Measurements from ENCODE around the gene NFYC.

Gene NFYC

DNA sequence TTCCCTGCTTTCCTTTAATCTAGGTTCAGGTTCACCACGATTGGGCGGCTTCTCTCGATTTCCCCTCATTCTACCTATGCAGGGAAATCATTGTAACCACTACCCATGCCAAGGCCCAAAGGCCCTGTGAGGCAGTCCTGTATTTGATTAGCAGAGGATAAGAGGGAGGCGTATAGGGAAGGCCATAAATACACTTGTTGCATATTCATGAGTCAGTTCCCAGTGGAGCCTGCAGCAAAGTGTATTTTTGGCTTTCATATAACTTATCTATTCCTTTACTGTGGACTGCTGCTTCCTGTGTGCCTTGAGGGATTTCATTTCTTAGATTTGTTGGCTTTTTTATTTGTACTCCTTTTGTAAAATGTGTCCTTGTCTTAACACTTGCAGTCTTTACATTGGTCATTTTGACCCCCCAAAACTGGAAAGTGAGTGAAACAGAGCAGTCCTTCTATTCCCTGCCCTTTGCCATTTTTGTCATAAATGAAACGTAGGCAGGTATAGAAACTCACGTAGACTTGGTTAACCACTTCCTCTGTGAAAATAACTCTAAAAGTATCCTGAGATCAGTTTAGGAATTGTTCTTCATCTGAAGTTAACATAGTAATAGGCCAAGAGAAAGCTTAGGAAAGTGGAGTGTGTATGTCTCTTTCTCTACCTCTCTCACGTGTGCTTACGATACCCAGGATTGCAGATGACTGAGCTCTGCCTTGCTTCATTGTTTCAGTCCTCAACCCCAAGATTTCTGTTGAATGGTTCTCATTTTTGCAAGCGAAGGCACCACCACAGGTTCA lies 72.4 kb downstream of the NFYC start:
- FAIRE-seq (peak; percentile 80), DNase-seq (ENCODE audit: insufficient read length, low spot score) (no peak)
- TF ChIP-seq POLR2AphosphoS5 (IDR thresholded peaks at IDR 0.05; ENCODE audit: low read depth, low read length) (no peak), SPI1 (IDR thresholded peaks at IDR 0.05; ENCODE audit: low read depth, low read length) (peak; percentile 50)

DNA sequence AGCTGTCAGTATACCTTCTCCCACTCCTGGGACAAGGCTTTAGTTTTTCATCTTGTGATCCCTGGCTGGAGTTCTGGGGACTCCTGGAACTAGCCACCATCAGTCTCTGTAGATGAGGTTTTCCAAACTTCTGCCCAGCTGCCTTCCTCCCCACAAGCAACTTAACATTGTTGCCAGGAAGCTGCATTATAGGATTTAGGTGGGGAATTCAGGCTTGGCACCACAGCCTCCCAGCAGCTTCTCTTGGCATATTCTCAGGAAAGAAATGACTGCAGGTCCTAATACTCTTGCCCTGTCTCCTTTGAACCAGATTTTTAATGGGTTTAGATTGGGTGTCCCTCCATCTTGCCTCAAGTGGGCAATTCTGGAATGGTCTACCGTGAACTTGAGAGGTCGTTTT lies 73.5 kb downstream of the NFYC start:
- DNase-seq (ENCODE audit: insufficient read length, low spot score) (no peak), FAIRE-seq (peak; percentile 57)
- TF ChIP-seq POU2F2 (IDR thresholded peaks at IDR 0.05; ENCODE audit: low read depth, low read length), result no peak
- no peak for TF ChIP-seq TAF1 (IDR thresholded peaks at IDR 0.05; ENCODE audit: low read depth, low read length)
- TF ChIP-seq SPI1 (IDR thresholded peaks at IDR 0.05; ENCODE audit: low read depth, low read length), result no peak
- no peak for TF ChIP-seq POLR2A (IDR thresholded peaks at IDR 0.05; ENCODE audit: low read depth, low read length)
- TF ChIP-seq POLR2AphosphoS5 (IDR thresholded peaks at IDR 0.05; ENCODE audit: low read depth, low read length), result no peak
- TF ChIP-seq PAX5 (IDR thresholded peaks at IDR 0.05; ENCODE audit: insufficient read depth, low read length, severe bottlenecking), result no peak

DNA sequence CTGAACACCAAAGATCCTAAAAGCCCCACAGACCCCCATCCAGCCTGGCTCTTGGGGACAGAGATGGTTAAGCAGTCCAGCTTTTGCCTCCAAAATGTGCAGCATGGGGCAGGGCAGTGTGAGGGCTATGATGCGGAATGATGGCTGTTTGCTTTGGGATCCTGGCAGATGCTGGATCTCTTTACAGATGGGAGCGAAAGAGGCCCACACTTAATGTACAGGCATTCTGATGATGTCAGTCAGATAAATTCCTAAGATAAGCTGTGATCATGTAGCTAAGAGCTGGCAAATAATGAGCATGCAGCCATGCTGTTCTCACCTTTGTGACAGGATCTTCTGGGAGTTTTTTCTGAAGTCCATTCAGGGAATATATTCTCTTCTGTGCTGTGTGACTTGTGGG lies 74.5 kb downstream of the NFYC start:
- no peak for FAIRE-seq
- no peak for TF ChIP-seq PAX5 (IDR thresholded peaks at IDR 0.05; ENCODE audit: insufficient read depth, low read length, severe bottlenecking)
- TF ChIP-seq POLR2AphosphoS5 (IDR thresholded peaks at IDR 0.05; ENCODE audit: low read depth, low read length), result no peak
- no peak for TF ChIP-seq TAF1 (IDR thresholded peaks at IDR 0.05; ENCODE audit: low read depth, low read length)
- TF ChIP-seq POLR2A (IDR thresholded peaks at IDR 0.05; ENCODE audit: low read depth, low read length), result no peak
- no peak for TF ChIP-seq POU2F2 (IDR thresholded peaks at IDR 0.05; ENCODE audit: low read depth, low read length)
- no peak for TF ChIP-seq SPI1 (IDR thresholded peaks at IDR 0.05; ENCODE audit: low read depth, low read length)
- DNase-seq (ENCODE audit: insufficient read length, low spot score), result no peak

DNA sequence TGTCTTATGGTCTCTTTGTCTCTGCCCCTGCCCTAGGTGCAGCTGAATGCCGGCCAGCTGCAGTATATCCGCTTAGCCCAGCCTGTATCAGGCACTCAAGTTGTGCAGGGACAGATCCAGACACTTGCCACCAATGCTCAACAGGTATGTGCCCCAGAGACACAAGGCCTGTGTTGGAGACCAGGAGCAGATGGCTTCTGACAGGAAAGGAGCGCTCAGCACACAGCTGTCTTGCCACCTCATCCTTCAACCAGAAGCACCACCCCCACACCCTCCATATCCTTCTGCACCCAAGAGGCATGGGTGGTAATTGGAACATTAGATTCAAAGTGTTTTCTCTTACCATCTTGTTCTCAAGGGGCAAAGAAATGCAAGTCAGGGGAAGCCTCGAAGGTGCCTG lies 75.1 kb downstream of the NFYC start:
- no peak for FAIRE-seq
- no peak for DNase-seq (ENCODE audit: insufficient read length, low spot score)
- TF ChIP-seq SPI1 (IDR thresholded peaks at IDR 0.05; ENCODE audit: low read depth, low read length) (no peak), POLR2AphosphoS5 (IDR thresholded peaks at IDR 0.05; ENCODE audit: low read depth, low read length) (no peak), TAF1 (IDR thresholded peaks at IDR 0.05; ENCODE audit: low read depth, low read length) (no peak), PAX5 (IDR thresholded peaks at IDR 0.05; ENCODE audit: insufficient read depth, low read length, severe bottlenecking) (no peak), POLR2A (IDR thresholded peaks at IDR 0.05; ENCODE audit: low read depth, low read length) (no peak), POU2F2 (IDR thresholded peaks at IDR 0.05; ENCODE audit: low read depth, low read length) (no peak)

DNA sequence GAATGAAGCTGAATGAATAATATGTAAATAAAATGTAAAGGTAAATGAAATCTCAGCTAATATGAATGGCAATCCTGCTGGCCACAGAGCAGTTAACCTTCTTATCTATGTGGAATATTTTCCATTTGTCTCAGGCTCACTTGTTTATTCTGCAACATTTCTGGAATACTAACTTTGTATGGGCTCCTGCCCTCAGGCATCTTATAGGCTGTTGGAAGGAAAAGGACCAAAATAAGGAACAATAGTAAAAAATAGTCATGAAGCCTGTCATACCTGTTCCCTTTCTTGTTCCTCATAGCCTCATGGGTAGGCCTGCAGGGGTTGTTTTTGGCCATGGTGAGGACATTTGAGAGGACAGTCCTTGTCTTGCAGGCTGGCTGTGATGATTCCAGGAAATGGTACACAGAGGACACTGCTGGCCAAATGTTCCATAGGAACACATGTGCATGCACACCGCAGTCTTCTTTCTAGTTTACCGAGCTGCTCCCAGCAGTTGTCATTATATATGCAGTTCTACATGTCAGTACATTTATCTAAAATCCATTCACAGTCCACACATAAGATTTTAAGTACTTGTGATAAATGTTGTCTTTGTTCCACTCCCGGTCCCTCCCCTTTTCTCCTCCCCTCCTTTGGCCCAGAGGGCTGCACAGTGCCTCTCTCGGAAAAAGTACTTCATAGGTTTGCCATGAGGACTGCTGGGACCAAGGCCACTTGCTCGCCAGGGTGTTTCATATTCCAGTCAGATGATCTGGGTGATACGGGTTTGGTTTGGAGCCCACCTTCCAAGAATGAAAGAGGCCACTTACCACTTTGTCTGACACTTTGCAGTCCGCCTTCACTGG lies 76.9 kb downstream of the NFYC start:
- TF ChIP-seq POLR2A (IDR thresholded peaks at IDR 0.05; ENCODE audit: low read depth, low read length) (no peak), SPI1 (IDR thresholded peaks at IDR 0.05; ENCODE audit: low read depth, low read length) (no peak), TAF1 (IDR thresholded peaks at IDR 0.05; ENCODE audit: low read depth, low read length) (no peak), POU2F2 (IDR thresholded peaks at IDR 0.05; ENCODE audit: low read depth, low read length) (no peak), POLR2AphosphoS5 (IDR thresholded peaks at IDR 0.05; ENCODE audit: low read depth, low read length) (no peak), PAX5 (IDR thresholded peaks at IDR 0.05; ENCODE audit: insufficient read depth, low read length, severe bottlenecking) (no peak)
- no peak for FAIRE-seq
- DNase-seq (ENCODE audit: insufficient read length, low spot score), result no peak

DNA sequence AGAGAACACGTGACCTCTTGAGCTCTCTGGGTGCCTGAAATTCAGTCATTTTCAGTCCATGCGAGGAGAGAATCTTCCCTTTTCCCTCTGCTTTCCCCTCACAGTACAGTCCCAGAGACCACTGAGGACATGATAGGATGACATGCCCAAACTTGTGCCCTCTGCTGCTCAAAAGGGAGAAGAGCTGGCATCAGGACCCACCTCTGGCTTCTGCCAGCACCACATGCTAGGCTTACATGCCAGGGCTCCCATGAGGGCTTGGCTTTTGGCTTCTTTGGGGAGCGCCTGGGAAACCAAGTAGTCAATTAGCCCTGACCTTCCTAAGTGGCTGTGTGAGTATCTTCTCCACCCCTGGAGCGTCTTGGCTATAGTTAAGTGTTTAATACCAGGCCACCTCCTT lies 78.3 kb downstream of the NFYC start:
- no peak for TF ChIP-seq POU2F2 (IDR thresholded peaks at IDR 0.05; ENCODE audit: low read depth, low read length)
- TF ChIP-seq POLR2A (IDR thresholded peaks at IDR 0.05; ENCODE audit: low read depth, low read length), result no peak
- no peak for TF ChIP-seq PAX5 (IDR thresholded peaks at IDR 0.05; ENCODE audit: insufficient read depth, low read length, severe bottlenecking)
- TF ChIP-seq POLR2AphosphoS5 (IDR thresholded peaks at IDR 0.05; ENCODE audit: low read depth, low read length), result no peak
- no peak for TF ChIP-seq TAF1 (IDR thresholded peaks at IDR 0.05; ENCODE audit: low read depth, low read length)
- TF ChIP-seq SPI1 (IDR thresholded peaks at IDR 0.05; ENCODE audit: low read depth, low read length), result no peak
- DNase-seq (ENCODE audit: insufficient read length, low spot score), result no peak
- FAIRE-seq, result no peak

DNA sequence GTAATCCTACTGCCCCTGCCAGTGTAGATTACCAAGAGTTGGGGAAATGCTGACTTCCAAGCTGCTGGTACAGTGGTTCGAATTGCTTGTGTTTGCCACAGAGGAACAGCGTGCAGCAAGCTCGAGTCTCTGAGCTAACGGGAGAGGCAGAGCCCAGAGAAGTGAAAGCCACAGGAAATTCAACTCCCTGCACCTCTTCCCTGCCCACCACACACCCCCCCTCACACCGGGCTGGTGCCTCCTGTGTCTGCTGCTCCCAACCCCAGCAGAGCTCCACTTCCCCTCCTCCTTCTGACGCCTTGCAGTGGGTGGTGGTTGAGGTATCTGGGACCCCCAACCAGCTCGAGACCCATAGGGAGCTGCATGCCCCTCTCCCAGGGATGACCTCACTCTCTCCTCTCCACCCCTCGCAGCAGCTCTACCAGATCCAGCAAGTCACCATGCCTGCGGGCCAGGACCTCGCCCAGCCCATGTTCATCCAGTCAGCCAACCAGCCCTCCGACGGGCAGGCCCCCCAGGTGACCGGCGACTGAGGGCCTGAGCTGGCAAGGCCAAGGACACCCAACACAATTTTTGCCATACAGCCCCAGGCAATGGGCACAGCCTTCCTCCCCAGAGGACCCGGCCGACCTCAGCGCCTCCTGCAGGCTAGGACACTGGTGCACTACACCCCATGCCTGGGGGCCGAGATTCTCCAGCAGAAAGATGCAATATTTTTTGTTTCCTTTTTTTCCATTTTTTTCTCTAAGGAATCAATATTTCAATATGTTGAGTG lies 79.0 kb downstream of the NFYC start:
- TF ChIP-seq POU2F2 (IDR thresholded peaks at IDR 0.05; ENCODE audit: low read depth, low read length) (no peak), SPI1 (IDR thresholded peaks at IDR 0.05; ENCODE audit: low read depth, low read length) (no peak), POLR2A (IDR thresholded peaks at IDR 0.05; ENCODE audit: low read depth, low read length) (no peak), TAF1 (IDR thresholded peaks at IDR 0.05; ENCODE audit: low read depth, low read length) (no peak), PAX5 (IDR thresholded peaks at IDR 0.05; ENCODE audit: insufficient read depth, low read length, severe bottlenecking) (no peak), POLR2AphosphoS5 (IDR thresholded peaks at IDR 0.05; ENCODE audit: low read depth, low read length) (no peak)
- FAIRE-seq, result no peak

DNA sequence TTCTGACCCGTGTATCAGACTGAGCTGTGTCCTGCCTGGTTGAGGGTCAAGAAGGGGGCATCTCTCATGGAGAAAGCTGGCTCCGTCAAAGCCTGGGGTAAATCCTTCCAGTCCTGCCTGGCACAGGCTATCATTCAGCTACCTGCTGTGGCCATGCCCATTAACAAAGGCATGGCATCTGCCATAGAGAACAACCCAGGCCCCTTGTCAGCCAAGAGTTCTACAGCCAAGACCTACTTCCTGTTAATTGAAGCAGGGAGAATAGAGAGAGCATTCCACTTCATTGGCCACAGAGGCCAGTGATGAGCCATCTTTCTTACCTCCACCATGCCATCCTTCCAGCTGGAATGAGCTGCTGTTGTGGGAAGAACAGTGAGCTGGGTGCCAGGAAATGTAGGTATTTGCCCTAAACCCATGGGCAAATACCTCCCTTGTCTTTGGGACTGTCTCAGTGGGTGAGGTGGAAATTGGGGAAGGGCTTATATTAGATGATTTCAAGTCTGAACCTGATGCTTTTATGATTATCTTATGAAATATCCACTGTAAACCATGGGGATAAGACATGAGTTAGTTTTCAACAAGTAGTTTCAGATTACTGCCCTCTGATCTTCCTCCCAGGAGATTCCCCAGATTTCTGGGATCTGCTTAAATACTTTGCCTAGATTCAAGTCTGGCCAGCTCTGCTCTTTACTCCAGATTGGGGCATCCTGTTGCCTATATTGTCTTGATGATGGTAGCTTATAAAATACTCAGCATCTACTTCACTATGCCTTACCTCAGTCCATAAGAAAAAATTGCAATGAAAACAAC lies 80.8 kb downstream of the NFYC start:
- no peak for DNase-seq (ENCODE audit: insufficient read length, low spot score)
- no peak for FAIRE-seq
- no peak for TF ChIP-seq PAX5 (IDR thresholded peaks at IDR 0.05; ENCODE audit: insufficient read depth, low read length, severe bottlenecking)
- 0 out of 2 replicates have a peak, but pooled peaks have one; percentile 27 for TF ChIP-seq POLR2AphosphoS5 (IDR thresholded peaks at IDR 0.05; ENCODE audit: low read depth, low read length)

More for the DNA sequence above, 79.0 kb downstream of the NFYC start:
- DNase-seq (ENCODE audit: insufficient read length, low spot score), result no peak
